HG02885 (cell line): Measurements from ENCODE around the gene ARHGAP15.
"Not testable (repeated sequence)": the region's sequence is repeated elsewhere in the genome, so short reads cannot be mapped to it uniquely, and the experiment has no call there.

Experiments used
- ATAC-seq: cut with Tn5 transposase; IDR thresholded peaks from one replicate; pipeline ENCODE4 v1.9.1; 2021; ENCODE audit warnings: mild to moderate bottlenecking; ENCODE audit not compliant: unreplicated experiment, poor library complexity

The ARHGAP15 gene

DNA sequence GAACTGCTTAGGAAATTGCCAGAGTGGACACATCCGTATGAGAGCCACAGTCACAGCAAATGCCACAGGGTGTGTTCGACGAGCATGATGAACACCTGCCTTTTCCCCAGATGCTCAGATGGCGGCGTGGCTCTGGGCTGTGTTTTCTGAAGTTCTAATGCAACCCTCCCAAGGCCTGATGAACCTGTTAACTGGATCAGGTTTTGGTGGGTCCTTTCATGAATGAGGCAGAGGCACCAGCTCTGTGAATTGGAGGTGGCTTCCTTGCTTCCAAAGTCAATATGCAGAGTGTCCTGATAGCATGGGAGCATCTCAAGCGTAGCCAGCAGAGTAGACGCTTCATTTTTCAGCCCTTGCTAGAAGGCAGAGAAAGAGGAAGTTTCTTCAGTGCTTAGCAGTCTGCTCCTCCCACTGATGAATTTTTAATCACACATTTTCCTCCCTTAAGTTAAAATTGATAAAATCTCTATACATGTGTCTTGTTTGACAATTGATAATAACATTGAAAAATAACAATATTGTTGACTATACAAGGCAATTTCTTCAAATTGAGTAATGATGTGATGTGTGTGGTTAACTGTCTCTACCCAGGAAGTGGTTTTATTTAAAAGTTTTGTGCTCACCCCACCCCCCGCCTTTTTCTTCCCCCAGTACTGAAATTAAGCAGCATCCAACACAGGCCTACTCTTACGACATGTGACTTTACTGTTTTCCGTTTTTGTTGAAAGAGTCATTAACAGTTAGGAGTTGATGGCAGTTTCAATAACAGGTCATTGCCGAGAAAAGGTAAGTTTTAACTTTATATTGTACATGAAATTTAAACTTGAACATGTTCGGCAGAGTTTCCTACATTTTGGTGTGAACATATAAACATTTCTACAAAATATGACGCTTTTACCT, at the start of gene ARHGAP15:
TSS of gene ARHGAP15 (plus strand) at position 739 of the 900 bp plus-strand sequence.
- ATAC-seq = peak; percentile 90

GRCh38 chr2:143081616-143082015, 47.6 kb upstream of the ARHGAP15 start:
- ATAC-seq = no peak

GRCh38 chr2:143083636-143084035, 45.6 kb upstream of the ARHGAP15 start:
- ATAC-seq = peak; percentile 34

GRCh38 chr2:143084462-143084861, 44.8 kb upstream of the ARHGAP15 start:
- ATAC-seq = no peak

- peak; percentile 68 for ATAC-seq
These were observed 44.0 kb upstream of the ARHGAP15 start for GRCh38 chr2:143085125-143085784.

- no peak for ATAC-seq
These were observed 42.2 kb upstream of the ARHGAP15 start for GRCh38 chr2:143087033-143087432.

DNA sequence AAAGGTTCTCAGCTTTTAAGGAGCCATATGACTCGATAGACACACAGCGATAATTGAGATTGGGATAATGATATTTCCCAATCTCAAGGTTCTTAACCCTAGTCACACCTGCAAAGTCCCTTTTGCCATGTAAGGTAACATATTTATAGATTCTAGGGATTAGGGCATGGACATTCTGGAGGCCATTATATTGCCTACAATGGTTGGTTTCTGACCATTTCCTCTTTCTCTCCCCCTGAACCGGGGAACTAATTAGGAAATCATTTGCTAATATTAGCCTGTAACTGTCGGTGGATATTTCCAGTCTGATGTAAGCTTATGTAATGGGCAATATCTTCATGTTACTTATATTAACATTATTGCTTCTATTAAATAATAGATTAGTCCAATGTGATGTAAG, 40.8 kb upstream of the ARHGAP15 start:
- ATAC-seq = no peak

- ATAC-seq = not testable (repeated sequence)
These were observed 39.7 kb upstream of the ARHGAP15 start for GRCh38 chr2:143089520-143089919.

- peak; percentile 92 for ATAC-seq
These were observed 18.3 kb upstream of the ARHGAP15 start for GRCh38 chr2:143110758-143111428.

DNA sequence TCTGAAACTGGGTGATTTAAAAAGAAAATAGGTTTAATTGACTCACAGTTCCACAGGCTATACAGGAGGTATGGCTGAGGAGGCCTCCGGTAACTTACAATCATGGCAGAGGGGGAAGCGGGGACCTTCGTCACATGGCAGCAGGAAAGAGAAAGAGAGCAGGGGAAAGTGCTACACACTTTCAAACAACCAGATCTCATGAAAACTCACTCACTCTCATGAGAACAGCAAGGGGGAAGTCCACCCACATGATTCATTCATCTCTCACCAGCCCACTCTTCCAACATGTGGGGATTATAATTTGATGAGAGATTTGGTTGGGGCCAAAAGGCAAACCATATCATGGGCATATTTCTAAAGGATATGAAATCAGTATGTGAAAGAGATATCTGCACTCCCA, 12.0 kb upstream of the ARHGAP15 start:
- ATAC-seq = no peak

GRCh38 chr2:143121079-143121478, 8.1 kb upstream of the ARHGAP15 start:
- peak; percentile 88 for ATAC-seq

- no peak for ATAC-seq
These were observed 7.3 kb upstream of the ARHGAP15 start for GRCh38 chr2:143121957-143122356.

DNA sequence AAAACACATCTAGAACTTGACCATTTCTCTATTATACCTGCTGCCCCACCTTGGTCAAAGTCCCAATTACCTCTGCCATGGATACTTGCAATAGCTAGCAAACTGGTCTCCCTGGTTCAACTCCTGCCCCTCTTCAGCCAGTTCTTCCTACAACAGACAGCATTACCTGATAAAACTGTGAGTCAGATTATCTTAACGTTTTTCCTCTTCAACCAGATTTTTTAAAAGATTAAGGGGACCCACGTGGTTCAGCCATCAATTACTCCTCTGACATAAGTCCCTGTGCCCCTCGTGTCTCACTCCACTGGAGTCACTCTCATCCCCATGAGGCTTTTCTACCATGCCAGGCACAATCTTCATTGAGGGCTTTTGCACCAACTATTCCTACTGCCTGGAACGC, 5.3 kb upstream of the ARHGAP15 start:
- ATAC-seq = no peak

GRCh38 chr2:143124445-143124844, 4.8 kb upstream of the ARHGAP15 start:
- no peak for ATAC-seq

GRCh38 chr2:143125717-143126116, 3.5 kb upstream of the ARHGAP15 start:
- no peak for ATAC-seq

GRCh38 chr2:143132355-143132754, 3.1 kb downstream of the ARHGAP15 start:
- no peak for ATAC-seq

DNA sequence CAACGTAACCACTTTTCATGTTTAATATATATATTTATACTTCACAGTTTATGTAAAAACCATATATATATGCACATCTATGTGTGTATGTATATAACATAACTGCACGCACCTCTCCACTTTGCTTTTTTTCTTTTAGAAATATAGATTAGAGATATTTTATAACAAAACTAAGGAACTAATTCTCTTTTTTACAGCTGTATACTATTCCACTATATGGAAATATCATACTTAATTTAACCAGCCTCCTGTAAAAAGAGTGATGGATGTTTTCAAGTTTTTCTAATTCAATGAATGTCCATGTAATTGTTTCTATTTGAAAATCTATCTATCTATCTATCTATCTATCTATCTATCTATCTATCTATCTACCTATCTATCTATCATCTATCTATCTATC, 4.6 kb downstream of the ARHGAP15 start:
- no peak for ATAC-seq

DNA sequence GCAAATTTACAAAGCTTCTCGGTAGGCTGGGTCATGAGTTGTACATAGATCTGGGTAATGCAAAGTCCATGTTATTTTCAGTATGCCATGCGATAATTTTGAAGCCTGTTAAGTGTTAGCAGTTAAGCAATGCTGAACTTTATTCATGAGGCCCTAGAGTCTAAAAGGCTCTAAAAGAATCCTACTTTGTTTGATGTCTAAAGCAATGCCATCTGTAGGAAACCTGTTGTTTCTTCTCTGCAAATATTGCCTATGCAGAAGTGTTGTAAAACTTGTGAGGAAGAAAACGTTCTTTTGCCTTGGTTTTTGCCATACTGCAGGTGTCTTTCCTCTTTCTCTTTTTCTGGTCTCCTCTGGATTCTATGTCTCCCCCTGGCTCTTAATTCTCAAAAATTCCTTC, 9.1 kb downstream of the ARHGAP15 start:
- no peak for ATAC-seq

GRCh38 chr2:143139835-143140393, 10.7 kb downstream of the ARHGAP15 start:
- ATAC-seq = no peak

DNA sequence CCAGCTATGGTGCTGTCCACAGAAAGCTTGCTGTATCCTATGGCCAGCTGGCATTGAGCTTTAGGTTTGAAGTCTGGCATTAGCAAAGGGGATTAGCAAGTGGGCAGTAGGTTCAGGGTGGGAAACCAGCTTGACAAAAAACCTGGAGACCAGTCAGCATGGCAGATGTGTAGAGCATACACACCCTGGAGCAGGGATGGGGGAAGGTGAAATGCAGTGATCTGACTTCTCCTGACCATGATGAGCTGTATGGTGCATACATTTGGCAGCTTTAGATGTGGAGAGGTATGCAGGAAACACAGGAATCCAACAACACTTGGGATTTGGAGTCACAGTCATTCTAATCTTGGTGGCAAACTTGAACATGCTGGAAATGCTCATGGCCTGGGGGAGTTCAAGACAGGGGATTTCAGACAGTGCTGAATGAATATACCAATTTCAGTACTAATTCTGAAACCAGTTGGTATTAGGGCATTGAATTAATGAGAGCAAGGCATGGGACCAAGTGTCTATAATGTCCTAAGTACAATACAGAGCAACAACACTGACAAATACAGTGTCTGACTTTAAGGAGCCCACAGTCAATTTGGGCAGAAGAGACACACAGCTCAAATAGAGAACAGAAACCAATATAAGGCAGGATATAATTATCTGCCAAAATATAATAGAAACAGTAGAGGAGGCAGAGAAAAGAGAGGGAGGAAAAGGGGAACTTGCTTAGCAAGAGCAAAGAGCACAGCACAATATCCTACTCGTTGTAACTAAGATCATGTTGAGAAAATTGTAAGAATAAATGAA, 11.8 kb downstream of the ARHGAP15 start:
- ATAC-seq = peak; percentile 83
